ENCODE data around the gene MYO1E. TPM values are rescaled to one million over a fixed set of nuclear protein-coding genes. Genes with fewer than 3 reads are reported as not detected.
"Not testable (repeated sequence)": the region's sequence is repeated elsewhere in the genome, so short reads cannot be mapped to it uniquely, and the experiment has no call there.

The MYO1E gene
- polyA plus RNA-seq, 1 donor from 2014 or later, result 0.38 TPM

GRCh38 chr15:59131969-59132562 lies 240.6 kb downstream of the MYO1E start:
- no peak overlapping the region for H3K4me3 ChIP-seq (ENCODE audit: low read length)
- H3K9me3 ChIP-seq (ENCODE audit: low read length), result no peaks in the 10 kb centered on the region
- no peak overlapping the region for H3K27ac ChIP-seq (ENCODE audit: low read length)
- H2AFZ ChIP-seq (ENCODE audit: low read depth, low read length), result no peak overlapping the region
- H3K9me2 ChIP-seq (ENCODE audit: insufficient read depth, low read length), result no peaks in the 10 kb centered on the region
- H3K4me2 ChIP-seq (ENCODE audit: low read length), result no peak overlapping the region
- H3K9ac ChIP-seq (ENCODE audit: low read length), result no peak overlapping the region
- H3K79me2 ChIP-seq (replicated peaks; ENCODE audit: insufficient read depth, low read length), result no peaks in the 10 kb centered on the region
- H3K36me3 ChIP-seq (ENCODE audit: insufficient read depth, low read length), result no peaks in the 10 kb centered on the region
- no peaks in the 10 kb centered on the region for H3K27me3 ChIP-seq (ENCODE audit: insufficient read depth, low read depth, low read length)
- TF ChIP-seq, protein P1, sequence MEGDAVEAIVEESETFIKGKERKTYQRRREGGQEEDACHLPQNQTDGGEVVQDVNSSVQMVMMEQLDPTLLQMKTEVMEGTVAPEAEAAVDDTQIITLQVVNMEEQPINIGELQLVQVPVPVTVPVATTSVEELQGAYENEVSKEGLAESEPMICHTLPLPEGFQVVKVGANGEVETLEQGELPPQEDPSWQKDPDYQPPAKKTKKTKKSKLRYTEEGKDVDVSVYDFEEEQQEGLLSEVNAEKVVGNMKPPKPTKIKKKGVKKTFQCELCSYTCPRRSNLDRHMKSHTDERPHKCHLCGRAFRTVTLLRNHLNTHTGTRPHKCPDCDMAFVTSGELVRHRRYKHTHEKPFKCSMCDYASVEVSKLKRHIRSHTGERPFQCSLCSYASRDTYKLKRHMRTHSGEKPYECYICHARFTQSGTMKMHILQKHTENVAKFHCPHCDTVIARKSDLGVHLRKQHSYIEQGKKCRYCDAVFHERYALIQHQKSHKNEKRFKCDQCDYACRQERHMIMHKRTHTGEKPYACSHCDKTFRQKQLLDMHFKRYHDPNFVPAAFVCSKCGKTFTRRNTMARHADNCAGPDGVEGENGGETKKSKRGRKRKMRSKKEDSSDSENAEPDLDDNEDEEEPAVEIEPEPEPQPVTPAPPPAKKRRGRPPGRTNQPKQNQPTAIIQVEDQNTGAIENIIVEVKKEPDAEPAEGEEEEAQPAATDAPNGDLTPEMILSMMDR (IDR thresholded peaks at IDR 0.05; ENCODE audit: poor library complexity, severe bottlenecking), result no peak
- no peak for TF ChIP-seq EZH2 (IDR thresholded peaks at IDR 0.05; ENCODE audit: borderline replicate concordance, insufficient read depth, low read length, poor library complexity, severe bottlenecking)
- no peak for TF ChIP-seq RAD21 (conservative IDR thresholded peaks at IDR 0.05)
- TF ChIP-seq EP300 (conservative IDR thresholded peaks at IDR 0.05; ENCODE audit: poor library complexity, severe bottlenecking), result no peak
- no peak for TF ChIP-seq SMC3 (conservative IDR thresholded peaks at IDR 0.05; ENCODE audit: poor library complexity)
- no peak for TF ChIP-seq MXI1 (conservative IDR thresholded peaks at IDR 0.05; ENCODE audit: poor library complexity, severe bottlenecking)
- TF ChIP-seq POLR2AphosphoS5 (IDR thresholded peaks at IDR 0.05), result no peak
- no peak for TF ChIP-seq TAF1 (IDR thresholded peaks at IDR 0.05; ENCODE audit: low read depth)
- no peak for TF ChIP-seq REST (IDR thresholded peaks at IDR 0.05; ENCODE audit: borderline replicate concordance)
- H4K20me1 ChIP-seq (ENCODE audit: insufficient read depth), result no peaks in the 10 kb centered on the region
- no peaks in the 10 kb centered on the region for H3F3A ChIP-seq (ENCODE audit: insufficient read depth, low read length, poor library complexity, severe bottlenecking)

DNA sequence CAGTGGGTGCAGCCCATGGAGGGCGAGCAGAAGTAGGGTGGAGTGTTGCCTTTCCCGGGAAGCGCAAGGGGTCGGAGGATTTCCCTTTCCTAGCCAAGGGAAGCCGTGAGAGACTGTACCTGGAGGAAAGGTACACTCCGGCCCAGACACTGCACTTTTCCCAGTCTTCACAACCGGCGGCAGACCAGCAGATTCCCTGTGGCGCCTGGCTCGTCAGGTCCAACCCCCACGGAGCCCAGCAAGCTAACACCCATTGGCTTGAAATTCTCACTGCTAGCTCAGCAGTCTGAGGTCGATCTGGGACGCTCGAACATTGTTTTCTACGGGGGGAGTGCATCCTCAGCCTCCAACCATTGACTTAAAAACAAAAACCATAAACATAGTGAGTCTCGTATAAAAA lies 241.2 kb downstream of the MYO1E start:
- Histone ChIP-seq H3K9me3 (ENCODE audit: low read length) (no peaks in the 10 kb centered on the region), H3K79me2 (replicated peaks; ENCODE audit: insufficient read depth, low read length) (no peaks in the 10 kb centered on the region), H3K9ac (ENCODE audit: low read length) (no peak overlapping the region), H3K36me3 (ENCODE audit: insufficient read depth, low read length) (no peaks in the 10 kb centered on the region), H3F3A (ENCODE audit: insufficient read depth, low read length, poor library complexity, severe bottlenecking) (no peaks in the 10 kb centered on the region), H3K9me2 (ENCODE audit: insufficient read depth, low read length) (no peaks in the 10 kb centered on the region), H3K4me3 (ENCODE audit: low read length) (no peak overlapping the region), H3K27ac (ENCODE audit: low read length) (no peak overlapping the region), H4K20me1 (ENCODE audit: insufficient read depth) (no peaks in the 10 kb centered on the region), H3K4me2 (ENCODE audit: low read length) (no peak overlapping the region), H3K27me3 (ENCODE audit: insufficient read depth, low read depth, low read length) (no peaks in the 10 kb centered on the region), H2AFZ (ENCODE audit: low read depth, low read length) (no peak overlapping the region)
- no peak for TF ChIP-seq RAD21 (conservative IDR thresholded peaks at IDR 0.05)
- TF ChIP-seq SMC3 (conservative IDR thresholded peaks at IDR 0.05; ENCODE audit: poor library complexity), result no peak
- TF ChIP-seq EZH2 (IDR thresholded peaks at IDR 0.05; ENCODE audit: borderline replicate concordance, insufficient read depth, low read length, poor library complexity, severe bottlenecking), result no peak
- no peak for TF ChIP-seq REST (IDR thresholded peaks at IDR 0.05; ENCODE audit: borderline replicate concordance)
- TF ChIP-seq EP300 (conservative IDR thresholded peaks at IDR 0.05; ENCODE audit: poor library complexity, severe bottlenecking), result no peak
- no peak for TF ChIP-seq TAF1 (IDR thresholded peaks at IDR 0.05; ENCODE audit: low read depth)
- TF ChIP-seq MXI1 (conservative IDR thresholded peaks at IDR 0.05; ENCODE audit: poor library complexity, severe bottlenecking), result no peak
- no peak for TF ChIP-seq POLR2AphosphoS5 (IDR thresholded peaks at IDR 0.05)
- TF ChIP-seq, protein P1 (IDR thresholded peaks at IDR 0.05; ENCODE audit: poor library complexity, severe bottlenecking), result no peak

GRCh38 chr15:59127255-59127654 lies 245.4 kb downstream of the MYO1E start:
- not testable (repeated sequence) for H3K9ac ChIP-seq (ENCODE audit: low read length); H3F3A ChIP-seq (ENCODE audit: insufficient read depth, low read length, poor library complexity, severe bottlenecking); H3K9me3 ChIP-seq (ENCODE audit: low read length); H3K9me2 ChIP-seq (ENCODE audit: insufficient read depth, low read length); H4K20me1 ChIP-seq (ENCODE audit: insufficient read depth); H3K36me3 ChIP-seq (ENCODE audit: insufficient read depth, low read length); H3K4me3 ChIP-seq (ENCODE audit: low read length); H3K27me3 ChIP-seq (ENCODE audit: insufficient read depth, low read depth, low read length); H3K4me2 ChIP-seq (ENCODE audit: low read length); H3K27ac ChIP-seq (ENCODE audit: low read length); H3K79me2 ChIP-seq (replicated peaks; ENCODE audit: insufficient read depth, low read length); H2AFZ ChIP-seq (ENCODE audit: low read depth, low read length)
